WTC11 (cell line): ENCODE data around the gene TMEM95.

Source experiments
- CTCF ChIP-seq: fragments of 200-600 bp; IDR thresholded peaks from 2 replicates; pipeline ENCODE4 v1.8.0; 2022; ENCODE audit warnings: antibody characterized with exemption
- ELF4 ChIP-seq: sonication (generic); formaldehyde crosslinking; IDR thresholded peaks from 2 replicates; pipeline ENCODE4 v1.8.1; 2022; ENCODE audit warnings: low read depth, mild to moderate bottlenecking, moderate library complexity, missing genetic modification reagents
- JUN ChIP-seq: sonication (generic); formaldehyde crosslinking; IDR thresholded peaks from 2 replicates; pipeline ENCODE4 v1.8.0; 2023; ENCODE audit warnings: mild to moderate bottlenecking, missing genetic modification reagents
- NR2C2 ChIP-seq: sonication (generic); formaldehyde crosslinking; IDR thresholded peaks from 2 replicates; pipeline ENCODE4 v1.8.0; 2022; ENCODE audit warnings: mild to moderate bottlenecking, missing genetic modification reagents
- SMAD4 ChIP-seq: sonication (generic); formaldehyde crosslinking; IDR thresholded peaks from 2 replicates; pipeline ENCODE4 v1.8.0; 2022; ENCODE audit warnings: mild to moderate bottlenecking, missing genetic modification reagents
- USF1 ChIP-seq: sonication (generic); formaldehyde crosslinking; IDR thresholded peaks from 2 replicates; pipeline ENCODE4 v1.8.0; 2022; ENCODE audit warnings: mild to moderate bottlenecking, missing genetic modification reagents
- ZNF281 ChIP-seq: sonication (generic); formaldehyde crosslinking; IDR thresholded peaks from 2 replicates; pipeline ENCODE4 v1.8.0; 2023; ENCODE audit warnings: mild to moderate bottlenecking, missing genetic modification reagents
- ZNF671 ChIP-seq: fragments of 250-450 bp; sonication (Bioruptor Pico); IDR thresholded peaks from 2 replicates; pipeline ENCODE4 v1.8.0; 2021; ENCODE audit warnings: mild to moderate bottlenecking

DNA sequence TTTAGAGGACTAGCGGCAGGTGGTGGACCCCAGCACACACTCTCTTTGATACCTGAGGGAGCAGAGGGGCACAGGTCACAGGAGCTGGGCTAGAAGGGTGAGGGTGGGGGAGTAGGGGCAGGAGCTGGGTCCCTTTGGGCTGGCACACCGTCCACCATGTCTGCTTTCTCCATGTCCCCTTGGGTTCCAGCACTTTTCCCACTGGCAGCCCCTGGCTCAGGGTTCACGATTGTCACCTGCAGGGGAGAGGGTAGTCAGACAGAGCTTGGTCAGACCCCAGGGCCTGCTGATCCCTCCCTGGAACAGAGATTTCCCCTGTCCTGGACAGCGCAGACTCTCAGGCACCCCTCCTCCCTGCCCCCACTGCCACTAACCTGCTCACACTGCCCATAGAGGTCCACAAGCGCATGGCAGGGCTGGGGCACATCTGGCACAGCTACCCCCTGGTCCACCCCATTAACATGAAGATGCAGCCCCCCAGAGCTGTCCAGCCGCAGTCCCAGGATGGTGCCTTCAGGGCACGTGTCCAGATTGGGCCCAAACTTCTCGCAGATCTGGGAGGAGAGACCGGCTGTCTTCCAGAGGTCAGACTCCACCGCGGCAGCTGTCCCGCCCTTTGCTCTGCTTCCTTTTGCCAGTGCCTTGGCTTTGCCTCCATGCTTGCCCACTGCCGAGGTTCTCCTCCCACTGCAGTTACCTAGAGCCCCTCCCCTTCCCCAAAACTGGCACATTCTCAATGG is 36.7 kb upstream of the TMEM95 start:
- TF ChIP-seq ZNF281 (CRISPR knock-in tag) (no peak), SMAD4 (no peak), ZNF671 (CRISPR knock-in tag) (no peak), CTCF (no peak), JUN (CRISPR knock-in tag) (no peak), ELF4 (no peak), USF1 (no peak), NR2C2 (CRISPR knock-in tag) (no peak)
